GM18508 (cell line): ENCODE results near the gene PARN.

ENCODE experiments used
- ATAC-seq: cut with Tn5 transposase; IDR thresholded peaks from one replicate; pipeline ENCODE4 v1.9.1; 2021; ENCODE audit warnings: moderate number of reproducible peaks; ENCODE audit not compliant: insufficient read depth, unreplicated experiment

Gene PARN

GRCh38 chr16:14501331-14502255, 128.5 kb downstream of the PARN start:
- ATAC-seq, result no peak

GRCh38 chr16:14500791-14501190, 129.3 kb downstream of the PARN start:
- ATAC-seq, result no peak

- ATAC-seq, result no peak
Measured at GRCh38 chr16:14499110-14499509, 130.9 kb downstream of the PARN start.

- ATAC-seq, result no peak
Measured at GRCh38 chr16:14497245-14498082, 132.6 kb downstream of the PARN start.

GRCh38 chr16:14496786-14497185, 133.3 kb downstream of the PARN start:
- no peak for ATAC-seq

- ATAC-seq, result no peak
Measured at GRCh38 chr16:14496047-14496770, 133.9 kb downstream of the PARN start.

GRCh38 chr16:14495213-14496046, 134.6 kb downstream of the PARN start:
- ATAC-seq, result no peak

GRCh38 chr16:14494396-14494966, 135.6 kb downstream of the PARN start:
- ATAC-seq, result no peak

GRCh38 chr16:14493791-14494190, 136.3 kb downstream of the PARN start:
- no peak for ATAC-seq

GRCh38 chr16:14492614-14493013, 137.4 kb downstream of the PARN start:
- no peak for ATAC-seq

- ATAC-seq, result no peak
Measured at GRCh38 chr16:14491861-14492529, 138.1 kb downstream of the PARN start.

GRCh38 chr16:14490235-14490634, 139.8 kb downstream of the PARN start:
- ATAC-seq, result no peak

- no peak for ATAC-seq
Measured at GRCh38 chr16:14489460-14489859, 140.6 kb downstream of the PARN start.

GRCh38 chr16:14487579-14487978, 142.5 kb downstream of the PARN start:
- no peak for ATAC-seq

GRCh38 chr16:14486520-14487303, 143.3 kb downstream of the PARN start:
- no peak for ATAC-seq

- no peak for ATAC-seq
Measured at GRCh38 chr16:14485811-14486519, 144.1 kb downstream of the PARN start.

- ATAC-seq, result no peak
Measured at GRCh38 chr16:14485121-14485551, 144.9 kb downstream of the PARN start.
